DMS53 treated with DMSO at 0.1 percent for 48 hours (cell line): ENCODE data around the gene SOCS4.

ENCODE experiments used
- DNase-seq: peaks from one replicate; lab custom pipeline; 2025; ENCODE audit not compliant: unreplicated experiment; lab: John Stamatoyannopoulos, UW

Gene SOCS4

DNA sequence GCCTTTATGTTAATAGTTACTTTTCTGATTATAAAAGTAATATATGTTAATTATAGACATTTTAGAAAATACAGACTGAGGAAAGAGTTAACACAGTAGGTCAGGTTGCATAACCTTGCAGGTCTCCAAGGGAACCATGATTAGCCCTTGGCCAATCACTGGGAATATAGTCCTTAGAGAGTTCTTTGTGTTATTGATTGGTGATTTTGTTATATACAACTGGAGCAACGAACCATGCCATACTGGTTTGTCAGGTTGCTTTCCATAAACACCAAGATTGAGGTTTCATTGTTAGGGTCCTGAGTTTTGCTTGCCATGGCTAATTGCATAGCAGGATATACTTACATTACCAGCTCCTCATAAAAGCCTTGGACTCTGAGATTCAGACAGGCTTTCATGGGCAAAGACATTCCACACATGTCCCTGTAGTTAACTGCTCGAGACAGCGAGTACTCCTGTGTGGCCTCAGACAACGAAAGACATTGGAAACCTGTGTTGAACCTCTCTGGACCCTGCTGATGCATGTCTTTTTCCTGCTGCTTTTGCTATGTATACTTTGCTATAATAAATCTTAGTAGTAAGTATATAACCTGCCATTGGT, 58.1 kb downstream of the SOCS4 start:
- no peak for DNase-seq

DNA sequence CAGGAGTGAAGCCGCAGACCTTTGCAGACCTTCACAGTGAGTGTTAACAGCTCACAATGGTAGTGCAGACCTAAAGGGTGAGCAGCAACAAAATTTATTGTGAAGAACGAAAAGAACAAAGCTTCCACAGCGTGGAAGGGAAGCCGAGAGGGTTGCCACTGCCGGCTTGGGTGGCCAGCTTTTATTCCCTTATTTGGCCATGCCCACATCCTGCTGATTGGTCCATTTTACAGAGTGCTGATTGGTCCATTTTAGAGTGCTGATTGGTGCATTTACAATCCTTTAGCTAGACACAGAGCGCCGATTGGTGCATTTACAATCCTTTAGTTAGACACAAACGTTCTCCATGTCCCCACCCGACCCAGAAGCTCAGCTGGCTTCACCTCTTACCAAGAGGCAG, 59.9 kb downstream of the SOCS4 start:
- no peak for DNase-seq

DNA sequence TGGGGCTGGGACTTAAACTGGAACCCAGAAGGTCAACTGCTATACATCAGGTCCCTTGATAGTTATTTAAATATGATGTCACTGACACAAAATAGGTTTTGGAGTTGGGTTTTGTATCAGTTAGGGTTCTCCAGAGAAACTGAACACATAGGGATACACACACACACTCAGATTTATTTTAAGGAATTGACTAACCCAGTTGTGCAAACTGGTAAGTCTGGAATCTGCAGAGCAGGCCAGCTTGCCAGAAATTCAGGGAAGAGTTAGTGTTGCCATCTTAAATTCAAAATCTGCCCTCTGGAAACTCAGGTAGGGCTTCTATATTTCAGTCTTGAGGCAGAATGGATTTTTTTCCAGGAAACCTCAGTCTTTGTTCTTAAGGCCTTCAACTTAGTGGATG, 61.3 kb downstream of the SOCS4 start:
- DNase-seq = no peak

DNA sequence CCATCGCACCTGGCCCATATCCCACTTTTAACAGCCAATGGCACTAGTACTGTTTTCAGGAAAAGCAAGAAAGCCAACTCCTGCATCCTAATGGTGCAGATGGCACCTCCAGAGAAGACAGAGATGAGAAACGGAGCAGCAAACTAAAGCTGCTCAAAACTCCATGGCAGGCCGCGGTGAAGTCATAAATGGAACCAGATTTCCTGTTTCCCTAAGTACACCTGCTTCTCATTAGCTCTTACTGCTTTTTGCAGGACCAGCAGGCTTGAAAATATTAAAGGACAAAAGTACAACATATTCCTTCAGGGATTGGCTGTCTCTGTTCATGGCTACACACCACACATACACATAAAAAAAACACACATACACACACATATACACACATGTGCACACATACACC, 65.3 kb downstream of the SOCS4 start:
- no peak for DNase-seq

DNA sequence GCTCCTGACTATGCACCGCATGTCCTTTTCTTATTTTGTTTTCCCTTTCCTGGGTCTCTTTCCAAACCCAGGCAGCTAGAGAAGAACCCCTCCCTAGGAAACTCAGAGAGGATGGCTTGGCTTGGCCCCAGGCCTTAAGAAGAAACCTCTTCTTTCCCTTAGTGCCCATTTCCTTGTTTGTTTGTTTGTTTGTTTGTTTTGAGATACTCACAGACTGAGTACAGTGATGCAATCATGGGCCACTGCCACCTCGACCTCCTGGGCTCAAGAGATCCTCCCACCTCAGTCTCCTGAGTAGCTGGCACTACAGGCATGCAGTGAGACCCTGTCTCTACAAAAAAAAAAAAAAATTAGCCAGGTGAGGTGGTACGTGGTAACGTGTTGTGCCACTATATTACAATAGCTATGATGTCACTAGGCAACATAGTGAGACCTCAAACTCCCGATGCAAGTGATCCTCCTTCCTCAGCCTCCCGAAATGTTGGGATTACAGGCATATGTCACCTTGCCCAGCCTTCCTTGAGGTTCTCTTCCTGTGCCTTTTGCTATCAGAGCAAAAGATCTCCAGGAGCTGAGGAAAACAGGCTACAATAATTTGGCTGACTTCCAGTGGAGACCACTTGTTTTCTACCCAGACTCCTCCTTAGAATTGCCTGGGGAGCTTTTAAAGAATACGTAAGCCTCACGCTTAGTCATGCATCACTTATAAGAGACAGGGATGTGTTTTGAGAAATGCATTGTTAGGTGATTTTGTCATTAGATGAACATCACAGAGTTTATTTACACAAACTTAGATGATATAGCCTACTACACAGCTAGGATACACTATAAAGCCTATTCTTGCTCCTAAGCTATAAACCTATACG, 67.5 kb downstream of the SOCS4 start:
- DNase-seq = no peak

DNA sequence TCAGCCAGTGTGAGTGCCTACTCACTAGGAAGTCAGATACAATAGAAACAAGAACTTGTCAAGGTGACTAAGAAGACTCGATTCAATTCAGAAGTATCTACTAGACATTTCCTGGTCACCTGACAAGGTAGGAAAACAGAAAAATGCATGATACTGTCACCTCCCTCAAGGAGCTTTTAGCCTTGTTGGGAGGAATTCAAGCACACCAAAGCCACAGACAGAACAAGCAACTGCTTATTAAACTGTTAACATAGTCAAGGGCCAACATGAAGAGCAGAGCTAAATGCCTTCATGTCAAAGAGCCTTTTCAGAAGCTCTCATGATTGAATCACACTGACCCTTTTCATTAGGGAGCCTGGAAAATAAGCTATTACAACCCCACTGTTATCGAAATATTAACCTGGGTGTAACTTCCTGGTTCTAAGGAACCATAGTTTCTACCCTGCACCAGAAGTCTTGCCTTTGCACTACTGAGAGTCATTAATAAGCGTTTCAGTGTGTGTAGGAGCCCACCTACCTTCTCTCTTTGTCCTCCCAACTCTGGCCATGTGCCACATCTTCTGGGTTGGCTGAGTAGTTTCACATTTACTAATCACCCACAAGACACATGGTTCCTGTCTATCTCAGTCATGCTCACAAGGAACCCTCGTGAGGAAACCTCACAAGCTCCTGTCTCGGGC, 71.0 kb downstream of the SOCS4 start:
- no peak for DNase-seq

DNA sequence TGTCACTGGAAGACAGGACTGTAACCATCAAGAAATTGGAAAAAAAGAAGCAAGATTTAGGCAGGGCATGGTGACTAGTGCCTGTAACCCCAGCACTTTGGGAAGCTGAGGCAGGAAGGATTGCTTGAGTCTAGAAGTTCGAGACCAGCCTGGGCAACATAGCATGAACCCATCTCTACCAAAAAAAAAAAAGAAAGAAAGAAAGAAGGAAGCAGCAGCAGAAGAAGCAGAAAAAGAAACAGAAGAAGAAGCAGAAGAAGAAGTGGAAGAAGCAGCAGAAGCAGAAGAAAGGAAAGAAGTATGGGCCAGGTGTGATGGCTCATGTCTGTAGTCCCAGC, 71.5 kb downstream of the SOCS4 start:
- DNase-seq = no peak
